ENCODE data around the gene EID2B.

The EID2B gene

DNA sequence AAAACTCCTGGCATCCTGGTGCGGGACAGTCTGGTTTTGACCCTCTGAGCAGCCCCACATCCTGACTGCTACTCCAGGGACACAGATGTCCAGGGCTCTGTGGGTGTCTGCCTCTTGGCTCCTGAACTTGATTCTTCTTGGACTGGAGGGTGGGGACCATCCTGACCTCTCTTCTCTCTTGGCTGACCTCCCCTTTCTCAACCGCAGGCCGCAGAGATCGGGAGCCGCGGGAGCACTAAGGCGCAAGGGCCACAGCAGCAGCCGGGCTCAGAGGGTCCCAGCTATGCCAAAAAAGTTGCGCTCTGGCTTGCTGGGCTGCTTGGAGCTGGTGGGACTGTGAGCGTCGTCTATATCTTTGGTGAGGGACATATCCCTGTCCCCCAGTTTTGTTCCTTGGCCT, 51.0 kb downstream of the EID2B start:
- H3K27ac ChIP-seq (ENCODE audit: low read depth, low read length) = no peak overlapping the region
- peaks cover 5% of the 10 kb centered on the region for H3K4me1 ChIP-seq (ENCODE audit: control insufficient read depth, insufficient read depth, low read length, unreplicated experiment)
- H2AFZ ChIP-seq (ENCODE audit: low read length, unreplicated experiment) = no peak overlapping the region
- H3K79me2 ChIP-seq (ENCODE audit: control insufficient read depth, insufficient read depth, low read length, unreplicated experiment) = peaks cover 17% of the 10 kb centered on the region
- H3K27me3 ChIP-seq (ENCODE audit: insufficient read depth, low read length) = no peaks in the 10 kb centered on the region
- H3K4me3 ChIP-seq (ENCODE audit: low read depth, low read length) = peak overlapping the region; percentile 95
- H3K36me3 ChIP-seq (ENCODE audit: insufficient read depth, low read length) = no peaks in the 10 kb centered on the region

DNA sequence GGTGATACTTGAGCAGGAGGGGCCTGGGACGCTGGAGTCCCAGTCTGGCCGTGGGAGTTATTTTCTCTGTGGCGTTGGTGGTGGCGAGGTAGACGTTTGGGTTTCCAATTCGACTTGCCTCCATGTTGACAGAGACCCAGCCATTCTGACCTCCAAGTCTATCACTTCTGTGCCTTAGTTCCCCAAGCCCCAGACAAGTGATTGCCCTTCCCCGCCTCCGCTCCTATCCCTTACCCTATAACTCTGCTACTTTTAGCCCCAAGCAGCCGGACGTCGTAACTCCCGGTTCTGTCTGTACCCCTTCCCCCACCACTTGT, 51.5 kb downstream of the EID2B start:
- H2AFZ ChIP-seq (ENCODE audit: low read length, unreplicated experiment) = peak overlapping the region; percentile 40
- H3K27ac ChIP-seq (ENCODE audit: low read depth, low read length) = peak overlapping the region; percentile 70; the same call in 1 of the 2 replicates
- peak overlapping the region; percentile 95 for H3K4me3 ChIP-seq (ENCODE audit: low read depth, low read length)

More for the DNA sequence above, 51.5 kb downstream of the EID2B start:
- Histone ChIP-seq H3K79me2 (ENCODE audit: control insufficient read depth, insufficient read depth, low read length, unreplicated experiment) (peaks cover 15% of the 10 kb centered on the region), H3K4me1 (ENCODE audit: control insufficient read depth, insufficient read depth, low read length, unreplicated experiment) (peaks cover 5% of the 10 kb centered on the region), H3K27me3 (ENCODE audit: insufficient read depth, low read length) (no peaks in the 10 kb centered on the region), H3K36me3 (ENCODE audit: insufficient read depth, low read length) (no peaks in the 10 kb centered on the region)
